ENCODE results near the gene OGA.

Gene OGA

DNA sequence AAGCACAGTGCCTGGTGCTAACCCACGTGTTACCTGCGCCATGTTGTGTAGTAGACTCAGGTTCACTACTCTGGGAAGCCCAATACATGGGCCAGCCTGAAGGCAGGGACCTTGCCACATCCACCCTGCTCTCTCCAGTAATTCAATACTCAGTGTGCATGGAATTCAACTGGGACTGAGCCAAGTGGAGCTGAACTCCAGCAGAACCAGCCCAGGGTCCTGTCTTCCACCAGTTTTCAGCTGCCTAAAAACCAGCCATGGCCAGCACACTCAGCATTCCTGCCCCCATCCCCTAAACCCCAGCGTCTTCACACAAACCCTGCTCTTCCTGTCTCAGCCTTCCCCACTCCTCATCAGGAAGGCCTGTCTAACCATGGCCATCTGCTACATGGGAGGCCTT lies 57.7 kb downstream of the OGA start:
- Histone ChIP-seq H3K27ac (no peak overlapping the region), H3K4me3 (ENCODE audit: low read depth, low read length) (no peak overlapping the region), H3K36me3 (replicated peaks) (no peaks in the 10 kb centered on the region), H3K27me3 (replicated peaks) (peaks cover 11% of the 10 kb centered on the region)
- no peak for DNase-seq
- TF ChIP-seq CTCF (IDR thresholded peaks at IDR 0.05; ENCODE audit: low read depth, low read length, missing control alignments): no peak
- in situ Hi-C loops (cut with HindIII; ENCODE audit: low pct_ligation_motif_present, low sequenced_read_pairs): no loop called here

DNA sequence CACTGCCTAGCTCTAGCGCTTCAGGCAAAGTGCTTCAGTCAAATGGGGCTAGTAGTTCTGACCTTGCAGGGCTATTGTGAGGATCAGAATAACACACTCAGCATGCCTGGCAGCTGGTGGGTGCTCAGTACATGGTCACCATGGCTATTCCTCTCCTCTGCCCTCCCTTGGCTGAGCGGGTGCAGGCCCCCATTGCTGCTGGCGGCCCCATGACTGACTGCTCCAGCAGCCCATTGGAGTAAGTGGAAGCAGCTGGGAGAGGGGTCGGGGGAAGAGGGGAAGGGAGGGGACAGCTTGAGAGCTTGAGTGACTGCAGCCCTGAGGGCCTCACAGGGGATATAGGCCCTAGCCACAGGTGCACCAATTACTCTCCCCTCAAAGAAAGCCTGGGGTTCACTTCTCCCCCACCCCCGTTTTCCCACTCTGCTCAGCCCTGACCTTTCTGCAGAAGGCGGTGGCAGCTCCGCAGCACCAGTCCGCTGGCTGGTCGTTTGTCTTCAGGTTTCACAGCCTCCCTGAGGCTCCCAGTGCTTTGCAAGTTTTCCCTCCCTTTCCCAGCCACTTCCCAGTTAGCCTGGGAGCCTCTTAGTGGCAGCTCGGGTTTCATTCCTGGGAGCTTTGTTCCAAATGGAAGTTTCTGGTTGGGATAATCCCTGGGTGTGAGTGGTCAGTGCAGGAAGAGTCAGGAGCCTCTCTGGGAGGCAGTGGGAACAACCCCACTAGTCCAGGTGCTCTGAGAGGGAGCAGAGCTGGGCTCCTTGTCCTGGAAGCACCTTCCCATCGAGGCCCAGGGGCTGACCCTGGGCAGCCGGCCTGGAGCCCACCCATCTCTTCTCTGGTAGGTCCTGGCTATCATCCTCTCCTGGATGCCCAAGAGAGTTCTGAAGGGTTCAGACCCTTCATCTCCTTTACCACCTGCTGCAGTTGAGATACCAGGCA lies 58.7 kb downstream of the OGA start:
- H3K27ac ChIP-seq: no peak overlapping the region
- no peak for TF ChIP-seq CTCF (IDR thresholded peaks at IDR 0.05; ENCODE audit: low read depth, low read length, missing control alignments)
- DNase-seq: no peak
- no peak overlapping the region for H3K4me3 ChIP-seq (ENCODE audit: low read depth, low read length)
- in situ Hi-C loops (cut with HindIII; ENCODE audit: low pct_ligation_motif_present, low sequenced_read_pairs): no loop called here
- peaks cover 3% of the 10 kb centered on the region for H3K27me3 ChIP-seq (replicated peaks)
- no peaks in the 10 kb centered on the region for H3K36me3 ChIP-seq (replicated peaks)

DNA sequence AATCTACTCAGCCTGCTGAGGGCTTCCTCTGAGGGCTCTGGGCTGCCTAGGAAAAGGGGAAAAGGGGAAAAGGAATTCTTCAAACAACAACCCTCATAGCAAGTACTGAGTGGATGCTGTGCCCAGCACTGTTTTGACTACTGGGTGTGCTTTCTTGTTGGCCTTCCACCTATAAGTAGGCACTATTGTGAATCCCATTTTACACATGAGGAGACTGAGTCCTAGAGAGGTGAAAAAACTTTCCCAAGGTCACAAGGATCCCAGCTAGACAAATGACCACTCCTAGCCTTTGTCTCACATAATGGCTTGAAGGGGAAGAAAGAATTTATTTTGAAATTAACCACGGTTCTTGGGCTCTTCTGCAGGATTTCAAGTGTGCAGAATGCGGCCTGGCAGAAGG lies 59.4 kb downstream of the OGA start:
- H3K4me3 ChIP-seq (ENCODE audit: low read depth, low read length): no peak overlapping the region
- no peak for DNase-seq
- H3K27me3 ChIP-seq (replicated peaks): peaks cover 3% of the 10 kb centered on the region
- TF ChIP-seq CTCF (IDR thresholded peaks at IDR 0.05; ENCODE audit: low read depth, low read length, missing control alignments): no peak
- no peaks in the 10 kb centered on the region for H3K36me3 ChIP-seq (replicated peaks)
- H3K27ac ChIP-seq: no peak overlapping the region
- in situ Hi-C loops (cut with HindIII; ENCODE audit: low pct_ligation_motif_present, low sequenced_read_pairs): no loop called here

DNA sequence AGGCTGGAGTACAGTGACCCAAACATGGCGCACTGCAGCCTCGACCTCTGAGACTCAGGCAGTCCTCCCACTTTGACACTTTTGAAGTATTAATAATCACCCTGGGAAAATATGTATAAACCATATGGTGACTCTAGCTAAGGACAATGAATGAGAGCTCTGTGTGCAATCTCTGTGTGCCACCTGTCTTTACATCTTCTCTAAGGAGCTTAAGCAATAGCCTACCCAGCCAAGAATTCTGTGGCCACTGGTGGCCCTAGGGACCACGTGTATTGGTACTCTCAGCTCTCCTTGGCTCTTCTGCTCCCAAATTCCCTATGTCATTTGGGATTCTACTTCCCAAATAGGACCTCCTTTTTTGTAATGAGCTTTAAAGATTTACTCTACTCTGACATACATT lies 66.0 kb downstream of the OGA start:
- no peaks in the 10 kb centered on the region for H3K27me3 ChIP-seq (replicated peaks)
- no peak for DNase-seq
- no peak overlapping the region for H3K27ac ChIP-seq
- no peak overlapping the region for H3K4me3 ChIP-seq (ENCODE audit: low read depth, low read length)
- in situ Hi-C loops (cut with HindIII; ENCODE audit: low pct_ligation_motif_present, low sequenced_read_pairs): no loop called here
- no peaks in the 10 kb centered on the region for H3K36me3 ChIP-seq (replicated peaks)
- no peak for TF ChIP-seq CTCF (IDR thresholded peaks at IDR 0.05; ENCODE audit: low read depth, low read length, missing control alignments)

DNA sequence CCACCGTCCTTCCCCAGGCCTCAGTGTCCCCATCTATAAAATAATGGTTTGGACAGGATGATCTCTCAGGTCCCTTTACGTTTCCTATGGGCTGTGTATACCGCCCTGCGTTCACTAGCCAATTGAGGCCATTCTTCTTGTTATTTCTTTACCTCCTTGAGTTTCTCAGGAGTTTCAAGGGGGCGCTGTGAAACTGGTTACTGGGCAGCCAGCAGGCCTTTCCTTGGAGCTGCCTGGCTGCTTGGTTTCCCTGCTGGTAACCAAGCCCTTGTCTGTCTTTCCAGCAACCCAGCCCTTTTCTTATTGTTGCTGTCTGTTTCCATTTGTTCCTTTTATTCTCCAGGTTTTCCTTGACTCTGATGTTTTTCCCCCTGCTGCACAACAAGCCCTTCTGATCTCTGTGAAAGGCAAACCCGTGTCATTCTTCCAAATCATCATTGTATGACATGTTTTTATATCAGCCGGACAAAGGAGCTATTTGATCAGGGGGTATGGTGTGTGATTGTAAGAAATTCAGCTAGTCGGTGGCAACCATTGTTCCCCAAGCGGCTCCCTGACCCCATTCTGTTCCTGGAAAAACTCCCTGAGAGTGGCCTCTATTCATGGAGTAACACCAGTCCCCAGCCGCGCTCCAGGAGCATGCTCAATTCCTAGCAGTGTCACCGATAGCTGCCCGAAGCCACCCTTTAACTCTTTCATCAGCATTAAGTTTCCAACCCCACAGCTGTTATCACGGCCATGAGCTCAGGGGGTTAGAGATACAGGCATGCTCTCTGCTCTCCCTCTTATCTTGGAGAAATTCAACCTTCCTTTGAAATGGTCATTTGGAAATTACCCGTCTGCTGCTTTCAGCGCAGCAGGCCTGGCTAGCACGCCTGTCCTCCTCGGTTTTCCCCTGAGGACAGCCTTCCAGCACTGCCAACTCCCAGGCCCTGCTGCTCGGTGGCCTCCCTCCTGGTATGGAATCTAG lies 68.9 kb downstream of the OGA start:
- Histone ChIP-seq H3K27me3 (replicated peaks) (no peaks in the 10 kb centered on the region), H3K36me3 (replicated peaks) (no peaks in the 10 kb centered on the region), H3K4me3 (ENCODE audit: low read depth, low read length) (no peak overlapping the region), H3K27ac (no peak overlapping the region)
- TF ChIP-seq CTCF (IDR thresholded peaks at IDR 0.05; ENCODE audit: low read depth, low read length, missing control alignments): peak; percentile 47
- no peak for DNase-seq
- in situ Hi-C loops (cut with HindIII; ENCODE audit: low pct_ligation_motif_present, low sequenced_read_pairs): no loop called here
